ENCODE results near the gene DLG1.

DLG1 gene

DNA sequence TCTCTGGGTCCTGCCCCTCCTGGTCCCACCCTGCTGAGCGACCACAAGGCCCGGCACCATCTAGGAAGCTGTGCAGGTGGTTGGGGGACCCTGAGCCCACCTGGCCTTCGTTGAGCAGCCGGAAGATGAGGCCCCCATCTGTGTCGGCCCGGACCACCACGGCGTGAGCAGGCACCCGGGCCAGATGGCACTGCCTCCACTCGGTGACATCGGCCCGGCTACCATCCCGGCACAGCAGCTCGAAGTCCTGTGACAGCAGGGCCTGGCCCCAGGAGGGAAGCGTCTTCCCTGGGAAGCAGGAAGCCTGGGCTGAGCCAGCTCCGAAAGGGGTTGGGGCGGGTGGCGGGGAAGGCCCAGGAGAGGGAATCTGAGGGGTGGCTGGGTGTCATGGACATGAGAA, 281.4 kb downstream of the DLG1 start:
- TF ChIP-seq FOXM1 (IDR thresholded peaks at IDR 0.05; ENCODE audit: borderline replicate concordance, low read depth) (no peak), EP300 (IDR thresholded peaks at IDR 0.05; ENCODE audit: borderline replicate concordance) (no peak), RAD21 (IDR thresholded peaks at IDR 0.05; ENCODE audit: low read depth) (no peak), EGR1 (IDR thresholded peaks at IDR 0.05) (no peak), ZBTB7A (IDR thresholded peaks at IDR 0.05; ENCODE audit: low read depth) (no peak), CEBPB (IDR thresholded peaks at IDR 0.05) (no peak), CREB1 (IDR thresholded peaks at IDR 0.05; ENCODE audit: low read depth) (no peak), TEAD4 (IDR thresholded peaks at IDR 0.05) (no peak), TAF1 (IDR thresholded peaks at IDR 0.05; ENCODE audit: low read depth) (no peak), NFIC (IDR thresholded peaks at IDR 0.05) (no peak), TCF12 (IDR thresholded peaks at IDR 0.05; ENCODE audit: low read depth) (no peak), YY1 (IDR thresholded peaks at IDR 0.05; ENCODE audit: low read depth) (no peak)
- TF ChIP-seq, protein P1, sequence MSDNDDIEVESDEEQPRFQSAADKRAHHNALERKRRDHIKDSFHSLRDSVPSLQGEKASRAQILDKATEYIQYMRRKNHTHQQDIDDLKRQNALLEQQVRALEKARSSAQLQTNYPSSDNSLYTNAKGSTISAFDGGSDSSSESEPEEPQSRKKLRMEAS (IDR thresholded peaks at IDR 0.05), result no peak
- TF ChIP-seq, protein P2, sequence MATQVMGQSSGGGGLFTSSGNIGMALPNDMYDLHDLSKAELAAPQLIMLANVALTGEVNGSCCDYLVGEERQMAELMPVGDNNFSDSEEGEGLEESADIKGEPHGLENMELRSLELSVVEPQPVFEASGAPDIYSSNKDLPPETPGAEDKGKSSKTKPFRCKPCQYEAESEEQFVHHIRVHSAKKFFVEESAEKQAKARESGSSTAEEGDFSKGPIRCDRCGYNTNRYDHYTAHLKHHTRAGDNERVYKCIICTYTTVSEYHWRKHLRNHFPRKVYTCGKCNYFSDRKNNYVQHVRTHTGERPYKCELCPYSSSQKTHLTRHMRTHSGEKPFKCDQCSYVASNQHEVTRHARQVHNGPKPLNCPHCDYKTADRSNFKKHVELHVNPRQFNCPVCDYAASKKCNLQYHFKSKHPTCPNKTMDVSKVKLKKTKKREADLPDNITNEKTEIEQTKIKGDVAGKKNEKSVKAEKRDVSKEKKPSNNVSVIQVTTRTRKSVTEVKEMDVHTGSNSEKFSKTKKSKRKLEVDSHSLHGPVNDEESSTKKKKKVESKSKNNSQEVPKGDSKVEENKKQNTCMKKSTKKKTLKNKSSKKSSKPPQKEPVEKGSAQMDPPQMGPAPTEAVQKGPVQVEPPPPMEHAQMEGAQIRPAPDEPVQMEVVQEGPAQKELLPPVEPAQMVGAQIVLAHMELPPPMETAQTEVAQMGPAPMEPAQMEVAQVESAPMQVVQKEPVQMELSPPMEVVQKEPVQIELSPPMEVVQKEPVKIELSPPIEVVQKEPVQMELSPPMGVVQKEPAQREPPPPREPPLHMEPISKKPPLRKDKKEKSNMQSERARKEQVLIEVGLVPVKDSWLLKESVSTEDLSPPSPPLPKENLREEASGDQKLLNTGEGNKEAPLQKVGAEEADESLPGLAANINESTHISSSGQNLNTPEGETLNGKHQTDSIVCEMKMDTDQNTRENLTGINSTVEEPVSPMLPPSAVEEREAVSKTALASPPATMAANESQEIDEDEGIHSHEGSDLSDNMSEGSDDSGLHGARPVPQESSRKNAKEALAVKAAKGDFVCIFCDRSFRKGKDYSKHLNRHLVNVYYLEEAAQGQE (IDR thresholded peaks at IDR 0.05; ENCODE audit: low read depth), result no peak
- TF ChIP-seq, protein P3, sequence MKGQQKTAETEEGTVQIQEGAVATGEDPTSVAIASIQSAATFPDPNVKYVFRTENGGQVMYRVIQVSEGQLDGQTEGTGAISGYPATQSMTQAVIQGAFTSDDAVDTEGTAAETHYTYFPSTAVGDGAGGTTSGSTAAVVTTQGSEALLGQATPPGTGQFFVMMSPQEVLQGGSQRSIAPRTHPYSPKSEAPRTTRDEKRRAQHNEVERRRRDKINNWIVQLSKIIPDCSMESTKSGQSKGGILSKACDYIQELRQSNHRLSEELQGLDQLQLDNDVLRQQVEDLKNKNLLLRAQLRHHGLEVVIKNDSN (IDR thresholded peaks at IDR 0.05), result no peak

DNA sequence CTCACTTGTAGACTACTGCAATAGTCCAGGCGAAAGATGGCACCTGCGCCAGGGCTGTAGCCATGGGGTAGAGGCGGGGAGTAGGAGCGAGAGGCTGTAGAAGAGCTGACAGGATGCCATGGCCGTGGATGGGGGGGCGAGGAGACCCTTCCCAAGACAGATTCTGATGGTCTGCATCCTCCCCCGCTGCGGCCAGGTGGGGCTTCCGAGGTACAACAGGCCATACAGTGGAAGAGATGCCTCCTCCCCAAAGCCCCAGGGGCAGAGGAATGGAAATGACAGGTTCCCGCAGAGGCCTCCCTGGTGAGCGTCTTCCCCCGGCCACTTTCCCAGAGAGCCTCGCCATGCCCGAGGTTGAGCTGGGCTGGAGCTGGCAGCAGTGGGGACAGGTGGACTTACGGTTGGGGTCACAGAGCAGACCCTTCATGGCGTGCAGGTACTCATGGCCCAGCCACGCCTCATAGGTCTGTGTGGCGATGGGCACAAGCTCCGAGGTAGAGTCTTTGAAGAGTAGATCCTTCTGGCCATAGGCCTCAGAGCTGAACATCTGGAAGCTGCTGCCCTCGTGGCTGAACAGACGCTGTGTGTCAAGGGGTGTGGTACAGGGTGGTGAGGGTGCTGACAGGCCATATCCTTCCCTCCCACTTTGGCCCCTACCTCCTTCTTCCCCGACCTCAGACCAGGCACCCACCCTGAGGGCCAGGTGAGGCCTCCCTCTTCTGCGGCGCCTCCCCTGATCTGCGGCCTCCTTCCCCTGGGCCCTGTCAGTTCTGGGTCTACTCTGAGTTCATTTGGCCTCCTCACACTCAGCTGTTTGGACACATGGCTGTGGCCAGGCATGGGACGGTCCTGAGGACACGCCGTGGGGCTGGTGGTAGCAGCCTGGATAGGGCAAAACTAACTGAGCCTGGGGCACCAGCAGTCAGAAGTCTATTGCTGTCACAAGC, 282.3 kb downstream of the DLG1 start:
- TF ChIP-seq, protein P2 (IDR thresholded peaks at IDR 0.05; ENCODE audit: low read depth), result no peak
- TF ChIP-seq NFIC (IDR thresholded peaks at IDR 0.05), result no peak

DNA sequence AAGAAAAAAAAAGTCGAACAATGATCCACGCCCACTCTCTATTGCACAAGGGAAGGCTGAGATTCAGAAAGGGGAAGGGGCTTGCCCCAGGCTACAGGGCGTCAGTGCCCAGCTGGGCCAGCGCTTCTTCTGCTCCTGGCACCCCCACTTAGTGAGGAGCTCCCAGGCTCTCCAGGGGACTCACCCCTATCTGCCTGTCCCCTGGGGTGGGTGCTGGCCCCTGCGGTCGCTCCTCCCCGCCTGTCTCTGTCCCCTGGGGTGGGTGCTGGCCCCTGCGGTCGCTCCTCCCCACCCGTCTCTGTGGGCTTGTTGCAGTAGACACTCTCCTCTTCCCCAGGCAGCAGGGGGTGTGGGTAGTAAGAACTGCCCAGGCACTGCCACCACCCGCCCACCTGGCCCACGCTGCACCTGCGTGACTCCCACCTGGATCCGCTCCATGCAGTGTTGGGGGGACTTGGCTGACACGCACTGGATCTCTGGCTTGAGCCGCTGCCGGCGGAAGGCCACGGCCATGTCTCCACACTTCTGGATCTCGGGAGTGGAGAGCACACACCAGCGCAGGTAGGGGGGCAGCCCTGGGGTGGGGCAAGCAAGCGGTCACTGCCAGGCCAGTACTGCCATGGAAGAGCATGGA, 283.4 kb downstream of the DLG1 start:
- no peak for TF ChIP-seq YY1 (IDR thresholded peaks at IDR 0.05; ENCODE audit: low read depth)
- TF ChIP-seq, protein P3 (IDR thresholded peaks at IDR 0.05), result no peak
- TF ChIP-seq TCF12 (IDR thresholded peaks at IDR 0.05; ENCODE audit: low read depth), result no peak
- no peak for TF ChIP-seq TEAD4 (IDR thresholded peaks at IDR 0.05)
- no peak for TF ChIP-seq EP300 (IDR thresholded peaks at IDR 0.05; ENCODE audit: borderline replicate concordance)
- TF ChIP-seq TAF1 (IDR thresholded peaks at IDR 0.05; ENCODE audit: low read depth), result no peak
- no peak for TF ChIP-seq NFIC (IDR thresholded peaks at IDR 0.05)
- TF ChIP-seq, protein P2 (IDR thresholded peaks at IDR 0.05; ENCODE audit: low read depth), result no peak
- no peak for TF ChIP-seq RAD21 (IDR thresholded peaks at IDR 0.05; ENCODE audit: low read depth)
- TF ChIP-seq ZBTB7A (IDR thresholded peaks at IDR 0.05; ENCODE audit: low read depth), result no peak
- TF ChIP-seq FOXM1 (IDR thresholded peaks at IDR 0.05; ENCODE audit: borderline replicate concordance, low read depth), result no peak
- no peak for TF ChIP-seq CREB1 (IDR thresholded peaks at IDR 0.05; ENCODE audit: low read depth)
- TF ChIP-seq, protein P1 (IDR thresholded peaks at IDR 0.05), result no peak

DNA sequence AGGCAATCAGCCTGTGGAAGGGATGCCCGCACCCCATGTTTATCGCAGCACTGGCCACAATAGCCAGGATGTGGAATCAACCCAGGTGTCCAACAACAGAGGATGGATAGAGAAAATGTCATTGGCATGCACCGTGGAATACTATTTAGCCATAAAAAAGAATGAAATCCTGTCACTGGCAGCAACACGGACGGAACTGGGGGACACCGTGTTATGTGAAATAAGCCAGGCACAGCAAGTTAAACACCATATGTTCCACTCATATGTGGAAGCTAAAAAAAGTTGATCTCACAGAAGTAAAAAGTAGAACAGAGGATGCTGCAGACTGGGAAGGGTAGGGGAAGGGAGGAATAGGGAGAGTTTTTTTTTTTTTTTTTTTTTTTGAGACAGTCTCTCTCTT, 284.4 kb downstream of the DLG1 start:
- TF ChIP-seq, protein P3 (IDR thresholded peaks at IDR 0.05), result no peak
- TF ChIP-seq, protein P1 (IDR thresholded peaks at IDR 0.05), result no peak
- TF ChIP-seq TEAD4 (IDR thresholded peaks at IDR 0.05) (no peak), CREB1 (IDR thresholded peaks at IDR 0.05; ENCODE audit: low read depth) (no peak), EGR1 (IDR thresholded peaks at IDR 0.05) (no peak), CEBPB (IDR thresholded peaks at IDR 0.05) (no peak), NFIC (IDR thresholded peaks at IDR 0.05) (no peak), TCF12 (IDR thresholded peaks at IDR 0.05; ENCODE audit: low read depth) (no peak), YY1 (IDR thresholded peaks at IDR 0.05; ENCODE audit: low read depth) (no peak), EP300 (IDR thresholded peaks at IDR 0.05; ENCODE audit: borderline replicate concordance) (no peak), FOXM1 (IDR thresholded peaks at IDR 0.05; ENCODE audit: borderline replicate concordance, low read depth) (no peak), ZBTB7A (IDR thresholded peaks at IDR 0.05; ENCODE audit: low read depth) (no peak), TAF1 (IDR thresholded peaks at IDR 0.05; ENCODE audit: low read depth) (no peak), RAD21 (IDR thresholded peaks at IDR 0.05; ENCODE audit: low read depth) (no peak)
- TF ChIP-seq, protein P2 (IDR thresholded peaks at IDR 0.05; ENCODE audit: low read depth), result no peak
